Limb (tissue), 2 donors: ENCODE data around the gene ING1.
"Not testable (repeated sequence)": the region's sequence is repeated elsewhere in the genome, so short reads cannot be mapped to it uniquely, and the experiment has no call there.

ENCODE experiments used
- DNase-seq, 2 donors: peaks; one replicate each; pipeline ENCODE4 v3.0.0-alpha.2; 2016; ENCODE audit errors: extremely low spot score in 2 of 2

The ING1 gene

GRCh38 chr13:110690516-110690915 lies 23.0 kb upstream of the ING1 start:
- DNase-seq: no peak

- not testable (repeated sequence) for DNase-seq
Observed at GRCh38 chr13:110695774-110696173, 17.7 kb upstream of the ING1 start.

GRCh38 chr13:110696776-110697175 lies 16.7 kb upstream of the ING1 start:
- no peak for DNase-seq

DNA sequence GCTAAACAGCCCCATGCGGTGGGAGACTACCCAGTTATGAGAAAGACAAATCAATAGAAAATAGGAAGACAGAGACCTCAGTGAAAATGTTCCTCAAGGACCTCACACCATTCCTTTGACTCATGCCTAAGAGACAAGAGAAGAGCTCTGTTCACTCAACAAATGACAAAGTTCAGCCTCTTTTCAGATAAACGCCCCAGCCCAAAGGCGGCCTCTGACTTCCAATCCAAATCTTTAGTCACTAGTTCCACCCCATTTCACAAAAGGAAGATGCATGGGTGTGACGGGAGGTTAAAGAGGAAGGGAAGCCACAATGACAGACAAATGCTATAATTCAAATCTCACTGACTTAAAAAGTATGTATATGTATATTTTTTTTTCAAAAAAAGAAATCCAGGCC lies 15.7 kb upstream of the ING1 start:
- DNase-seq: no peak

DNA sequence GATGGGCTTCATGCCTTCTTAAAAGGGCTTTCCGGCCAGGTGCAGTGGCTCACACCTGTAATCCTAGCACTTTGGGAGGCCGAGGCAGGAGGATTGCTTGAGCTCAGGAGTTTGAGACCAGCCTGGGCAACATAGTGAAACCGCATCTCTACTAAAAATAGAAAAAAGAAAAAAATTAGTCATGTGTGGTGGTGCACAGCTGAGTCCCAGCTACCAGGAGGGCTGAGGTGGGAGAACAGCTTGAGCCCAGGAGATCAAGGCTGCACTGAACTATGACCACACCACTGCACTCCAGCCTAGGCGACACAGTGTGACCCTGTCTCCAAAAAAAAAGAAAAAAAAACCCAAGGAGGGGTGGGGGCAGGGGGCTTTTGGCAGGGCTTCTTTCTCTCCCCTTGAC lies 14.8 kb upstream of the ING1 start:
- no peak for DNase-seq

- DNase-seq: no peak
Observed at GRCh38 chr13:110699148-110700145, 14.1 kb upstream of the ING1 start.

GRCh38 chr13:110700186-110700585 lies 13.3 kb upstream of the ING1 start:
- DNase-seq: no peak

- DNase-seq: no peak
Observed at GRCh38 chr13:110700641-110701040, 12.9 kb upstream of the ING1 start.

GRCh38 chr13:110701061-110701460 lies 12.4 kb upstream of the ING1 start:
- not testable (repeated sequence) for DNase-seq

DNA sequence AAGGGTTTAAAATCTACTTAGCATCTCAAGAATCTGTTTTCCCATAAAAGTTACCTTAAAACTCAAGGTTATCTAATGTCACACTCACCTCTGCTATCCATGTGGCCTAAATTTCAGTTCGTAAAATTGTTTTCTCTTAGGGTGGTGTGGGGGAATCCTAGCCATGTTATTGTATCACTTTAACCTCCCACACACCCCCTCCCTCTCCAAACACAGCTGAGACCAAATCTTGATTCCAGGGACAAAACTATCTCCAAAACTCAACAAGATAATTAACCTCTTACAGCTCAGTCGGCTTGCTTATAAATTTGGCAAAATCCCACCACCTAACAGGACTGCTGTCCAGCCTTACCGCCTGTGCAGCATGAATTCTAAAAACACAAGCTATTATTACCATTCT lies 11.4 kb upstream of the ING1 start:
- DNase-seq: no peak

- DNase-seq: no peak
Observed at GRCh38 chr13:110702591-110703526, 10.6 kb upstream of the ING1 start.

- DNase-seq: no peak
Observed at GRCh38 chr13:110705356-110705825, 8.1 kb upstream of the ING1 start.

DNA sequence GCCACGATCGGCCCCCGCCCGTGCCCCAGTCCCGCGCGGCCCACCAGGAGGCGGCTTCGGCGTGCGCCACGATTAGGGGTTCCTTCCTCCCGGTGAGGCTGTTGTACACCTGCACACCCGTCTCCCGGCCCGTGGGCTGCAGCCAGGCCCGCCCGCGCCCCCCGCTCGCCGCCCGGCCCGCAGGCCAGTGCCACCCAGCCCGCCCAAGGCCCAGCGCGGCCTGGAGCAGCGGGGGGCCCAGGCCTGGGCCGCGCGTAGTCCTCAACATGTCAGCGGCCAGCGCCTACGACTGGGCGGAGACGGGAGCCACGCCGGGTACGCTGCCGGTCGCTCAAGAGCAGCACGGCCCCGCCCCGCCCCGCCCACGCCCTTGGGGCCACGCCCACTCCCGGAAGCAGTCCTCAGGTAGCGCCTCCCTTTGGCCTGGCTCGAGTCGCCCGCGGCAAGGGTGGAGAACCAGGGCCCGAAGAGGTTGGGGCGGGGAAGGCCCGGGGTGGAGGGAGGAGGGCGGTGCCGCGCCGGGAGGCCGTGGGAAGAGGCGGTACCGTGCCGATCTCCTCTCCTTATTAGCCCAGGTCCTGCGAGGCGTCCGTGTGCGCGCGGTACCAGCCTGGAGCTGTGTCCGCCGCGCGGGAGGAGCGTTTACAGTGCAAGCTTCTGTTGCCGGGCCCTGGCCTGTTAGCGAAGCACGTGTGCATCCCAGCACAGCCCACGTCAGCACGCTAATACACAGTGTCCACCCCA lies 7.5 kb upstream of the ING1 start, which contains the start of gene CARS2:
CARS2 (minus strand) TSS at position 291 of the 744 bp plus-strand sequence; CDS start at position 268, 23 bp downstream.
- peak; percentile 92 to 95 for DNase-seq

DNA sequence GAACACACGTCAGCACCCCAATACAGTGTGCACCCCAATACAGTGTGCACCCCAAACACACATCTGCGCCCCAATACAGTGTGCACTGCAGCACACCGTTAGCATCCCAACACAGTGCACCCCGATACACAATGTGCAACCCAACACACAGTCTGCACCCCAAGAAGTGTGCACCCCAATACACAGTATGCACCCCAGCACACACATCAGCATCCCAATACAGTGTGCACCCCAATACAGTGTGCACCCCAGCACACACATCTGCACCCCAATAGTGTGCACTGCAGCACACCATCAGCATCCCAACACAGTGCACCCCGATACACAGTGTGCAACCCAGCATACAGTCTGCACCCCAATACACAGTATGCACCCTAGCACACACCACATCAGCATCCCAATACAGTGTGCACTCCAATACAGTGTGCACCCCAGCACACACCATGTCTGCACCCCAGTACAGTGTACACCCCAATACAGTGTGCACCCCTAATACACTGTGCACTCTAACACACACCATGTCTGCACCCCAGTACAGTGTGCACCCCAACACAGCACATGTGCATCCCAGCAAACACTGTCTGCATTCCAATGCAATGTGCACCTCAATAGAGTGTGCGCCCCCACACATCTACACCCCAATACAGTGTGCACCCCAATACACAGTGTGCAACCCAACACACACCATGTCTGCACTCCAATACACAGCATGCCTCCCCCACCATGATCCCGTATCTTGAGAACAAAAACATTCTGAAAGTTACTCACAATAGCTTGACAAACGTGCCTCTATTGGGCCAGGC lies 6.7 kb upstream of the ING1 start:
- DNase-seq: no peak

DNA sequence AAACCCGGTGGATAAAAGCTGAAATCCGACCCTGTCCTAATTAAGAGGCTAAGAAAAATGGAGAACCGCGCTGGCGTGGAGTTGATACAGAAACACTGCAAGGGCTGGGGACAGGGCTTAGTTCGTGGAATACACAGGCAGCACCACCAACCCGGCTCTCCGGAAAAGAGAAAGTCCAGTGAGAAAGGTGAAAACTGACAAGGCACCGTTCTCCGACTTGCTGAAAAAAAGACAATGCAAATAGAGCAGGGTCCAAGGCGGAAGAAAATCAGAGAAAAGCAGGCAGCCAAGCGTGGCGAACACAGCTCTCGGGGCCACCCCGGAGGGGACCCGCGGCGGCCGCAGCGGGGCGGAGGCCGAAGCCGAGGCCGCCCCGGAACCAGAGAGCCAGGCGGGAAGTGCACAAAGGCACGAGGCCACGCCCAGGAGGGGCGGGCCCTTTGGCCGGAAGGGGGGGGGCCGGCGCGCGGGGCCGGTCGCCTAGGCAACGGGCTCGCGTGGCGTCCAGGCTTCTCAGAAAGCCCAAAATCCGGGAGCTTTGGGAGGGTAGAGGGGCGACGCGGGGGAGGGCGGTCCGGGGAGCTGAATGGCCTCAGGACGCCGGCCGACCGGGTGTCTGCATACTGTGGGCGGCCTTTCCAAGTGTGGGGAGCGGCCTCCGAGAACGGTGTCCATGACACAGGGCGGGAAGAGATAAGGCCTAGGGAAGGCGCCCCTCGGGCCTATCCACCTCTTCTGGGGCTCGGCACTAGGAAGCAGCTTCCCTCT lies 1.2 kb upstream of the ING1 start:
- DNase-seq: peak; percentile 89 to 98

- DNase-seq: peak; percentile 99 to 100
Observed at GRCh38 chr13:110712849-110713641, 455 bp upstream of the ING1 start.

DNA sequence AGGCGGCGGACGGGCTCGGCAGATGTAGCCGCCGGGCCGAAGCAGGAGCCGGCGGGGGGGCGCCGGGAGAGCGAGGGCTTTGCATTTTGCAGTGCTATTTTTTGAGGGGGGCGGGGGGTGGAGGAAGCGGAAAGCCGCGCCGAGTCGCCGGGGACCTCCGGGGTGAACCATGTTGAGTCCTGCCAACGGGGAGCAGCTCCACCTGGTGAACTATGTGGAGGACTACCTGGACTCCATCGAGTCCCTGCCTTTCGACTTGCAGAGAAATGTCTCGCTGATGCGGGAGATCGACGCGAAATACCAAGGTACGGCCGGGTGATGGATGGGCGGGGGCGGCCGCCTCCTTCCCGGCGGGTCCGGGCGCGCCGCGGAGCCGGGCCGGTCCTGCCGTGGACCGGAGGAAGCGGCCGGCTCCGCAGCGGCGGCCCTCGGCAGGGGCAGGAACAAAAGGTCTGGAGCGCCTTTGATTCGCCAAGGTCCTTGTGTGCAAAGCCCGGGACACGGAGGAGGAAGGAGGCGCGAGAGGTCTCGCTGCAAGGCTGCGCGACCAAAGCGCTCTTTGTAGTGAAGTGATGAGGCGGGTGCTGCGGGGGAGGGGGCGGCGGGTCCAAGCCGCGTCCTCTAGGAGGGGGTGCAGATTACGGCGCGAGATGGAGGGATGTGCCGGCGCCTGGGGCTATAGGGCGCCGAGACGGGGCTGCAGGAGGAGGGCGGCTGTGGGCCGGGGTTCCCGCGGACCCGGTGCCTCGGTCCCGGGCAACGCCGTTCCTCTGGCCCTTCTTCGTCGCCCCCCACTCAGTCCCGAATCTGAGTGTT lies 689 bp downstream of the ING1 start:
- peak; percentile 30 to 82 for DNase-seq
